Cardiac muscle cell (in vitro differentiated cells and primary cell): ENCODE data around the gene EBF3. TPM values are rescaled to one million over a fixed set of nuclear protein-coding genes. Genes with fewer than 3 reads are reported as not detected.
"Not testable (repeated sequence)": the region's sequence is repeated elsewhere in the genome, so short reads cannot be mapped to it uniquely, and the experiment has no call there.

Experiments
- DNase-seq, 2 donors: peaks; one replicate each; pipeline versions ENCODE4 v3.0.0 to v3.0.0-alpha.2; 2010 to 2017; ENCODE audit warnings: low read depth in 1 of 2, low spot score in 1 of 2
- H3K27ac ChIP-seq: fragments of 200-600 bp; sonication (generic); 2 replicates; pipeline ENCODE4 v1.5.1; 2016
- H3K27me3 ChIP-seq: fragments of 200-600 bp; sonication (generic); 2 replicates; pipeline ENCODE4 v1.6.0; 2016; ENCODE audit warnings: control low read depth
- H3K36me3 ChIP-seq: fragments of 200-600 bp; sonication (generic); 2 replicates; pipeline ENCODE4 v1.5.1; 2016; ENCODE audit warnings: control low read depth
- H3K4me1 ChIP-seq: fragments of 200-600 bp; sonication (generic); 2 replicates; pipeline ENCODE4 v1.8.1; 2017; ENCODE audit warnings: low read depth, mild to moderate bottlenecking, mixed run types
- H3K4me3 ChIP-seq: fragments of 200-600 bp; sonication (generic); 2 replicates; pipeline ENCODE4 v1.5.1; 2016; ENCODE audit warnings: mild to moderate bottlenecking
- H3K9me3 ChIP-seq: fragments of 200-600 bp; sonication (generic); 2 replicates; pipeline ENCODE4 v1.5.1; 2017; ENCODE audit warnings: low read depth, mild to moderate bottlenecking, control low read depth
- CTCF ChIP-seq: IDR thresholded peaks from 2 replicates; pipeline ENCODE4 v1.5.1; 2012; ENCODE audit warnings: low read depth, mild to moderate bottlenecking, low read length
- polyA plus RNA-seq: library from polyadenylated mRNA; unstranded; fragments of >200 nt; fragmentation: Nextera tagmentation; extraction: Ambion mirVana; gene quantifications from 2 replicates; pipeline ENCODE4 v1.2.1, GENCODE V29; 2016
- total RNA-seq: library from RNA; depleted of rRNA; stranded (reverse); fragments of >200 nt; gene quantifications from 2 replicates; pipeline ENCODE4 v1.2.3, GENCODE V29; 2016

Gene EBF3
- total and polyA plus RNA-seq, 2 experiments from 2014 or later, result 0.61 to 2.8 TPM

DNA sequence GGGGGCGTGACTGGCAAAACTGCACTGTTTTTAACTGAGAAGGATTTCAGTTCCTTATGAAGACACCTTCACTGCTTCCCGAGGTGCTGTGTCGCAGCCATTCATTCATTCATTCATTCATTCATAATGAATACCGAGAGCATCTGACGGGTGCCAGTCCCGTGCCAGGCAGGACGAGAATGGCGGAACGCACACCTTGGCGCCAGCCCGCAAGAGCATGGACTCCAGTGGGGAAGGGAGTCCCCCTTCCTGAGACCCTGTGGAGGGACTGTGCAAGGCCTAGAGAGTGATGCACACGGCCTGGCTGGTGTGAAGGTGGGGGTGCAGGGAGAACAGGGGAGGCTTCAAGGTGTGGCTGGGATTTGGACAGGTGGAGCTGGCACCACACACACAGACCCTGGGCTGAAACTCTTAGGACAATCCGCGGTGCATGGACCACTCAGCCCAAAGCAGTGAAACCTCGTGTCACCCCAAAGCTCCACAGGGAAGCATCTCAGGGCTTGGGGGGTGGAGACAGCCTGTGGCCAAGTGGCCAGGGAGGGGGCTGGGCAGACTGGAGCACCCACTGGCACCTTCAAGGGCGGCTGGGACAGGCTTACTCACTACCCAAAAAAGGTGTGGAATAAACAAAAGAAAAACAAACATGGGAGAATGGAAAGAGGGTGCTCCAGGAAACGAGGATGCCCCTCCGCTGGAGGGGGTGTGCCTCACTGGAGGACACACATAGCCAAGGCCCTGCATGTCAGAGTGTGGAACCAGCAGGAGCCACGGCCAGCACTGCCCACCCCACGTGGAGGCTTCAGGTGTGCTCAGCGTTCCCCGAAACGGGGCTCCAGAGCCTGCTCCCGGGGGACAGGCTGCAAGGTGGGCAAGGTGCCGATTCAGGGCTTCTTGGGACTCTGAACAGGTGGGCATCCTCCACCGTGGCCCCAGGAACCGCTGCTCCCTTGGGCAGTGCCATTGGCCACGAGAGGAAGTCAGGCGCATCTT, 37.7 kb downstream of the EBF3 start:
- H3K4me1 ChIP-seq, result no peaks in the 10 kb centered on the region
- DNase-seq, result no peak
- no peak for TF ChIP-seq CTCF
- no peak overlapping the region for H3K4me3 ChIP-seq
- no peak overlapping the region for H3K27ac ChIP-seq
- H3K9me3 ChIP-seq, result no peaks in the 10 kb centered on the region
- no peaks in the 10 kb centered on the region for H3K36me3 ChIP-seq
- H3K27me3 ChIP-seq, result no peaks in the 10 kb centered on the region

DNA sequence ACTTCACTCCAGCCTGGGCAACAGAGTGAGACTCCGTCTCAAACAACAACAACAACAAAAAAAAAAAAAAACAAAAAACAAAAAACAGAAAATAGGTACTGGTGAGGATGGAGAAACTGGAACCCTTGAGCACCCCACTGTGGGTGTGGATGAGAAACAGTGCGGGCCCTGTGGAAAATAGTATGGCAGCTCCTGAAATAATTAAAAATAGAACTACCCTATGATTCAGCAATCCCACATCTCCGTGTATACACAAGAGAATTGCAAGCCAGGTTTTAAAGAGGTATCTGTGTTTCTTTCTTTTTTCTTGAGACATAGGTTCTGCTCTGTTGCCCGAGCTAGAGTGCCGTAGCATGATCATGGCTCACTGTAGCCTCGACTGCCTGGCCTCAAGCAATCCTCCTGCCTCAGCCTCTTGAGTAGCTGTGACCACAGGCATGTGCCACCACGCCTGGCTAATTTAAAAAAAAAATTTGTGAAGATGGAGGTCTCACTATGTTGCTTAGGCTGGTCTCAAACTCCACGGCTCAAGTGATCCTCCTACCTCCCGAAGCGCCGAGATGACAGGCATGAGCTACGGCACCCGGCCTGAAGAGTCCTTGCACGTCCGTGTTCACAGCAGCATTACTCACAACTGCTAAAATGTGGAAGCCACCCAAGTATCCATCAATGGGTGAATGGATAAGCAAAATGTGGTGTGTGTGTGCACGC, 39.5 kb downstream of the EBF3 start:
- no peak overlapping the region for H3K4me3 ChIP-seq

GRCh38 chr10:129922598-129923123, 41.4 kb downstream of the EBF3 start:
- no peaks in the 10 kb centered on the region for H3K9me3 ChIP-seq
- H3K36me3 ChIP-seq, result no peaks in the 10 kb centered on the region
- DNase-seq, result no peak
- TF ChIP-seq CTCF, result no peak
- no peak overlapping the region for H3K27ac ChIP-seq
- no peaks in the 10 kb centered on the region for H3K27me3 ChIP-seq
- H3K4me1 ChIP-seq, result peaks cover 3% of the 10 kb centered on the region
- no peak overlapping the region for H3K4me3 ChIP-seq

More for the DNA sequence above, 39.5 kb downstream of the EBF3 start:
- no peaks in the 10 kb centered on the region for H3K9me3 ChIP-seq
- H3K36me3 ChIP-seq, result no peaks in the 10 kb centered on the region
- no peak overlapping the region for H3K27ac ChIP-seq
- H3K27me3 ChIP-seq, result no peaks in the 10 kb centered on the region
- no peak for DNase-seq
- peaks cover under 1% of the 10 kb centered on the region for H3K4me1 ChIP-seq
- no peak for TF ChIP-seq CTCF

DNA sequence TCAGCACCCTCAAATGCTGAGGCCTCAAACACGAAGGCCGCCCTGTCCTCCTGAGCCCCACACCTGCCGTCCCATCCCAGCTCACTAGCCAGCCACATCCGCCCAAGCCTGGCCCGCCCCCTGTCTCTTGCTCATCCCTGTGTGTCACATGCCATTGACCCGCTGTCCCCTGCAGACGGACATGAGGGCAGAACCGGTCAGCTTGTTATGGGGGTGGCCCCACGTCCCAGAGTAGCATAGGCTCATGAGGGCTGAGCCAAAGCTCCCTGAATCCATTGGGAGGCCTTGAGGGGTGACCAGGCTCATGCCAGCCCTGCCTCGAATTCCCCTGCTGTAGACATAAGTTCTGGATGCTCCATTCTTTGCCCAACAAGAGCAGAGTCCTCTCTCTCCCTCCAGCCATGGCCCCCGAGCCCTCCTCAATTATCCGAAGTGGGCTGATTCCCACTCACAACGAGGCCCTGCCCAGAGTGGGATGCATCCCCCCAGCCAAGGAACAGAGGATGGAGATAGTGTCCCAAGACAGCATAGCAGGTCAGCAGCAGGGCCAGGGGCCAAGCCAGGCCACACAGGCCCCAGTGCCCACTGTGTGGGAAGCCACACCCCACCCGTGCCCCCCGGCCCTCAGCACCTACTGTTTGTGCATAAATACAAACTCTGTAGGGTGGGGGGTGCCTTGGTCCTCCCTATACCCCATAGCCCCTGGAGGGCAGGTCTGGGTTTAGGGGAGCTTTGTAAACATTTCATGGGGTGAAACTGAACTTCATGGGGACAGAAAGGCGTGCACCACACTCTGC, 42.1 kb downstream of the EBF3 start:
- Histone ChIP-seq H3K4me3 (no peak overlapping the region), H3K36me3 (no peaks in the 10 kb centered on the region), H3K27me3 (no peaks in the 10 kb centered on the region), H3K27ac (no peak overlapping the region), H3K4me1 (peaks cover 3% of the 10 kb centered on the region), H3K9me3 (no peaks in the 10 kb centered on the region)
- no peak for DNase-seq
- TF ChIP-seq CTCF, result no peak

GRCh38 chr10:129921065-129921670, 42.9 kb downstream of the EBF3 start:
- no peak for DNase-seq
- Histone ChIP-seq H3K27ac (no peak overlapping the region), H3K4me1 (peaks cover 3% of the 10 kb centered on the region), H3K36me3 (no peaks in the 10 kb centered on the region), H3K9me3 (no peaks in the 10 kb centered on the region), H3K4me3 (no peak overlapping the region), H3K27me3 (no peaks in the 10 kb centered on the region)
- no peak for TF ChIP-seq CTCF

DNA sequence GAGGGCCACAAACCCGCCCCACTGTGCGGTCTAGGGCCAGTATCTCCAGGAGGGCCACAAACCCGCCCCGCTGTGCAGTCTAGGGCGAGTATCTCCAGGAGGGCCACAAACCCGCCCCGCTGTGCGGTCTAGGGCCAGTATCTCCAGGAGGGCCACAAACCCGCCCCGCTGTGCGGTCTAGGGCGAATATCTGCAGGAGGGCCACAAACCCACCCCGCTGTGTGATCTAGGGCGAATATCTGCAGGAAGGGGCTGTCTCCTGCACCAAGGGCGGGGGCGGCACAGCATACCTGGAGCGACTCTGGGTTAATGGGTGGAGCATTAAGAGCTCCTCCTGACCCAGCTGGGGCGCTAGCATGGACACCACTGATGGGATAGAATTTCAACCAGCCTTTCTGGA, 43.9 kb downstream of the EBF3 start:
- H3K36me3 ChIP-seq, H3K9me3 ChIP-seq, H3K4me1 ChIP-seq, H3K27me3 ChIP-seq, H3K4me3 ChIP-seq, H3K27ac ChIP-seq, DNase-seq: not testable (repeated sequence)
